AG04449 (cell line): ENCODE data around the gene GADD45GIP1.
"Not testable (repeated sequence)": the region's sequence is repeated elsewhere in the genome, so short reads cannot be mapped to it uniquely, and the experiment has no call there.

Source experiments
- CTCF ChIA-PET: fragments of 350-600 bp; formaldehyde crosslinking; extraction: SDS; loops from one replicate; lab custom pipeline; 2021; ENCODE audit warnings: antibody characterized with exemption; lab: Yijun Ruan, JAX
- POLR2A ChIA-PET: fragments of 400-600, 350-600 bp; formaldehyde crosslinking; extraction: SDS; loops from one replicate; lab custom pipeline; 2020; ENCODE audit warnings: antibody characterized with exemption, inconsistent platforms; lab: Yijun Ruan, JAX
- DNase-seq: peaks from one replicate; pipeline ENCODE4 v3.0.0-alpha.2; 2010; ENCODE audit warnings: low read depth, low spot score
- H3K4me3 ChIP-seq: 2 replicates; pipeline ENCODE4 v1.5.1; 2011; ENCODE audit warnings: low read depth, mild to moderate bottlenecking, control low read depth, low read length
- TF ChIP-seq, protein P1 (sequence below): IDR thresholded peaks from one replicate; pipeline ENCODE4 v1.5.1; 2011; ENCODE audit warnings: mild to moderate bottlenecking, moderate library complexity, low read length, control low read depth, inconsistent platforms; ENCODE audit not compliant: insufficient read depth; ENCODE audit errors: missing control alignments

The GADD45GIP1 gene

DNA sequence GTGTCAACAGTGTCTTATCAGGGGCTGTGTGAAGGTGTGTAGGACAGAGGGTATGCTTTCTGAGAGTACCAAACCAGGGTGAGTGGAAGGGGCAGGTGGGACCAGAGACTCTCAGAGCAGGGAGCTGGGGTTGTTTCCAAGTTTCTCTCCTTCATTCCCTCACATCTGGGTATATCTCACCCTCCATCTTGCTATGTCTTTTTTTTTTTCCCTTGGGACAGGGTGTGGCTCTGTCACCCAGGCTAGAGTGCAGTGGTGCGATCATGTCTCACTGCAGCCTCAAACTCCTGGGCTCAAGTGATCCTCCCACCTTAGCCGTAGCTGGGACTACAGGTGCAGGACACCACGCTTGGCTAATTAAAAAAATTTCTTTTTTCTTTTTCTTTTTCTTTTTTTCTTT lies 23.0 kb upstream of the GADD45GIP1 start:
- TF ChIP-seq, protein P1, sequence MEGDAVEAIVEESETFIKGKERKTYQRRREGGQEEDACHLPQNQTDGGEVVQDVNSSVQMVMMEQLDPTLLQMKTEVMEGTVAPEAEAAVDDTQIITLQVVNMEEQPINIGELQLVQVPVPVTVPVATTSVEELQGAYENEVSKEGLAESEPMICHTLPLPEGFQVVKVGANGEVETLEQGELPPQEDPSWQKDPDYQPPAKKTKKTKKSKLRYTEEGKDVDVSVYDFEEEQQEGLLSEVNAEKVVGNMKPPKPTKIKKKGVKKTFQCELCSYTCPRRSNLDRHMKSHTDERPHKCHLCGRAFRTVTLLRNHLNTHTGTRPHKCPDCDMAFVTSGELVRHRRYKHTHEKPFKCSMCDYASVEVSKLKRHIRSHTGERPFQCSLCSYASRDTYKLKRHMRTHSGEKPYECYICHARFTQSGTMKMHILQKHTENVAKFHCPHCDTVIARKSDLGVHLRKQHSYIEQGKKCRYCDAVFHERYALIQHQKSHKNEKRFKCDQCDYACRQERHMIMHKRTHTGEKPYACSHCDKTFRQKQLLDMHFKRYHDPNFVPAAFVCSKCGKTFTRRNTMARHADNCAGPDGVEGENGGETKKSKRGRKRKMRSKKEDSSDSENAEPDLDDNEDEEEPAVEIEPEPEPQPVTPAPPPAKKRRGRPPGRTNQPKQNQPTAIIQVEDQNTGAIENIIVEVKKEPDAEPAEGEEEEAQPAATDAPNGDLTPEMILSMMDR, result no peak
- POLR2A ChIA-PET, result no interaction called here
- CTCF ChIA-PET, result interaction anchor here (0.8 to 14.7 kb wide), 9 partner anchors 14 to 285 kb away, joined by 3 to 573 read pairs (median 17); partner anchors contain the start of genes IER2, LYL1 and STX10
- no peak for DNase-seq
- no peak overlapping the region for H3K4me3 ChIP-seq

DNA sequence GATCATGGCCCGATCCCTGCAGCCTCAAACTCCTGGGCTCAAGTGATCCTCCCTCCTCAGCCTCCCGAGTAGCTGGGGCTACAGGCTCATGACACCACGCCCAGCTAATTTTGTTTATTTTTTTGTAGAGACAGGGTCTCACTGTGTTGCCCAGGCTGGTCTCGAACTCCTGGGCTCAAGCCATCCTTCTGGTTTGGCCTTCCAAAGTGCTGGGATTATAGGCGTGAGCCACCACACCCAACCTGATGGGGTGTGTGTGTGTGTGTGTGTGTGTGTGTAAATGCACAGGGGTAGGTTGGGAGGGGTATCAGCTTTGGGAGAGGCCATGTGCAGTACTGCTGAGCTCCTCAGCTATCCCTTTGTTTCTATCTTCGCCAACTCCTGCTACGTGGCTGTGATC lies 19.1 kb upstream of the GADD45GIP1 start:
- ChIA-PET POLR2A (interaction anchor here (1.0 kb wide), 1 partner anchor 36 kb away, joined by 3 read pairs; no protein-coding TSS in a partner anchor), CTCF (interaction anchor here (0.6 to 14.7 kb wide), 15 partner anchors 12 to 612 kb away, joined by 3 to 573 read pairs (median 10); partner anchors contain the start of genes CACNA1A, DAND5 and LYL1)
- not testable (repeated sequence) for H3K4me3 ChIP-seq, DNase-seq

DNA sequence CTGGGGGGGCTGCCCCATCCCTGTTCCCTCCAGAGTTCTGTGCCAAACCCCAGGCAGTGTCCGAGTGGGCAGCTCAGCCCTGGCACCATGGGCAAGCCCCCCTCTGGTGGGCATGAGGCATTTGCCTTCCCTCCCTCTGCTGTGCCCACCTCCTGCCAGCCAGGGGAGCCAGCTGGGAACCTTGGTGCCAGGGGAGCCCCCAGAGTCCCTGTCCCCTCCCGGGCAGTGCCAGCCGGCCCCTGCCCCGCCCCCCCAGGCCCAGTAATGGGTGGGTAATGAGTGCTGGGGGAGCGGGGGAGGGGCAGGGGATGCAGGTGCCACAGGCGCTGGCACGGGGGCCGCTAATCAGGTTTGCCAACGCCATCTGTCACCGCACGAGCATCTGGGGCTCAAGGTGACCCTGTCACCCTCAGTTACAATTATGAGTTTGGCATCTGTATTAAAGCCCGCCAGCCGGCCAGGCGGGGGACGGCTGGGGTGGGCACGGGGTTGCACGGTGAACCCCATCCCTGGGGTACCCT lies 18.3 kb upstream of the GADD45GIP1 start:
- no peak overlapping the region for H3K4me3 ChIP-seq
- TF ChIP-seq, protein P1, result no peak
- POLR2A ChIA-PET, result no interaction called here
- no peak for DNase-seq
- CTCF ChIA-PET, result interaction anchor here (0.7 to 14.7 kb wide), 11 partner anchors 11 to 614 kb away, joined by 3 to 573 read pairs (median 8); partner anchors contain the start of genes DAND5 and LYL1

DNA sequence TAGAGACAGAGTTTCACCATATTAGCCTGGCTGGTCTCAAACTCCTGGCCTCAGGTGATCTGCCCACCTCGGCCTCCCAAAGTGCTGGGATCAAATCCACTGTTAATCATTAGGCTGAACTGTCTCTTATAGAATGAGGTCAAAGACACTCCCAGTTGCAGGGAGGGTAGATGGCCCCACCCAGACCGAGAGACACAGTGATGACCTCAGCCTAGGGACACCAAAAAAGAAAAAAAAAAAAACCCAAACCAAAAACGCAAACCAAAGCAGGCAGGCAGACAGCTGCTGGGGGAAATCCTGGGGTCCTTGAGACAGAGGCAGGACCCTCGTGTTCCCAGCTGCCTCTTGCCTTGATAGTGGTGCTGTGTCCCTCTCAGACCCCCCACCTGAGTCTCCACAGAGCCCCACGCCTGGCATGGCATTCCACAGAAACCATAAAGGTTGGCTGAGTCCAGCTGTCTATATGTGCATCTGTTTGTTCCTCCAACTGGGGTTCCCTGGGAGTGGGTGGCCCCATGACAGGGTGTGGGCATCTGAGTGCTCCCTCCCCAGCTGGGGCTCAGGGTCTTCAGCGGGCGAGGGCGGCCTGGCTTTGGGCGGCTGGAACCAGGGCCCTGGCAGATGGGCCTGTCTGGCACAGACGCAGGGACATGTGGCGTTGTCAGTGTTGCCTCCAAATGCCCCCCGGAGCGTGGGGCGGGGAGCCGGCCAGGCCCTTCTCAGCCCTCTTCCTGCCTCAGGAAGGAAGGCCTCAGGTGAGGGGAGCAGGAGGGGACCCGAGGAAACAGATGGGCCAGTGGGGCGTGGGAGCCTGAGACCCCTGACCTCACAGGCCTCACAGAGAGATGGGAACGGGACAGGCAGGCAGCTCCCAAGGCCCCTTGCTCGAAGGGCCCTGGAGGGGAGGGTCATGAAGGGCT lies 17.5 kb upstream of the GADD45GIP1 start:
- no peak for DNase-seq
- TF ChIP-seq, protein P1, result no peak
- CTCF ChIA-PET, result interaction anchor here (0.7 to 14.7 kb wide), 8 partner anchors 10 to 615 kb away, joined by 3 to 573 read pairs (median 69); partner anchors contain the start of gene DAND5
- H3K4me3 ChIP-seq, result no peak overlapping the region
- POLR2A ChIA-PET, result no interaction called here

DNA sequence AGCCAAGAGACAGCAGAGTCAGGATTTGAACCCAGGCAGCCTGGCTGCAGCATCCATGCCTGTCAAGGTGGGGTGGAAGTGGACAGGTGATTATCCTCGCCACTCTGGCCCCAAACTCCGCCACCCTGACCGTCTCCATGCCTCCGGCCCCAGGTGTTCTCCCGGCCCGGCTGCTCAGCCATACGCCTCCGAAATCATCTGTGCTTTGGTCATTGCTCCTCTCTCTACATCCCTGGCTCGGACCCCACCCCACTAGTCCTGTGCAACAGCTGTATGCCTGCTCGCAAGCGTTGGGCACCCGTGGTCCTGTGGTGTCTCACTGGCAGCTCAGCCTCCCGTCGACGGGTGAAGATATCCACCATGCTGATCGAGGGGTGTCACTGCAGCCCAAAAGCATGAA lies 16.2 kb upstream of the GADD45GIP1 start:
- POLR2A ChIA-PET, result no interaction called here
- H3K4me3 ChIP-seq, result no peak overlapping the region
- TF ChIP-seq, protein P1, result no peak
- DNase-seq, result no peak
- CTCF ChIA-PET, result interaction anchor here (5.6 to 14.7 kb wide), 3 partner anchors 9 to 114 kb away, joined by 138 to 573 read pairs (median 486); partner anchors contain the start of gene DAND5

DNA sequence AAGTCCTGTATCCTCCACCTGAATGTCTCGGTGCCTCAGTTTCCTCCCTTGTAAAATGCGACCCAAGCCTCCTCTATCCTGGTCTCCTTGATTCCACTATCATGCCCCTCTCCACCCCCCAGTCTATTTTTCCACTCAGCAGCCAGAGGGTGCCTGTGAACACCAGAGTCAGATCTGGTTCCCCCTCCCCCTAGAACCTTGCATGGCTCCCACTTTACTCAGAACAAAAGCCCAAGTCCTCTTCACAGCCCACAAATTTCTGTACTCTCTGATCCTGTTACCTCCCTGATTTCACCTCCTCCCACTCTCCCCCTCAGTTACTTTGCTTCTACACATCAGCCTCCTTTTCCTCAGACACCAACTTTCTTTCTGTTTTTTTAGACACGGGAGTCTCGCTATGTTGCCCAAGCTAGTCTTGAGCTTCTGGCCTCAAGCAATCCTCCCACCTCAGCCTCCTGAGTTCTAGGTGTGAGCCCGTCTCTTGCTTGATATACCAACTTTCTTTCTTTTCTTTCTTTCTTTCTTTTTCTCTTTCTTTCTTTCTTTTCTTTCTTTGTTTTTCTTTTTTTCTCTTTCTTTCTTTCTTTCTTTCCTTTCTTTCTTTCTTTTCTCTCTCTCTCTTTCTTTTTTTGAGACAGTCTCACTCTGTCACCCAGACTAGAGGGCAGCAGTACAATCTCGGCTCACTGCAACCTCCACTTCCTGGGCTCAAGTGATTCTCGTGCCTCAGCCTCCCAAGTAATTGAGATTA lies 13.2 kb upstream of the GADD45GIP1 start:
- TF ChIP-seq, protein P1, result no peak
- DNase-seq, result no peak
- no peak overlapping the region for H3K4me3 ChIP-seq
- ChIA-PET POLR2A (no interaction called here), CTCF (interaction anchor here (5.6 kb wide), 1 partner anchor 122 kb away, joined by 153 read pairs; no protein-coding TSS in a partner anchor)
